ENCODE results near the gene CEP112.

DNA sequence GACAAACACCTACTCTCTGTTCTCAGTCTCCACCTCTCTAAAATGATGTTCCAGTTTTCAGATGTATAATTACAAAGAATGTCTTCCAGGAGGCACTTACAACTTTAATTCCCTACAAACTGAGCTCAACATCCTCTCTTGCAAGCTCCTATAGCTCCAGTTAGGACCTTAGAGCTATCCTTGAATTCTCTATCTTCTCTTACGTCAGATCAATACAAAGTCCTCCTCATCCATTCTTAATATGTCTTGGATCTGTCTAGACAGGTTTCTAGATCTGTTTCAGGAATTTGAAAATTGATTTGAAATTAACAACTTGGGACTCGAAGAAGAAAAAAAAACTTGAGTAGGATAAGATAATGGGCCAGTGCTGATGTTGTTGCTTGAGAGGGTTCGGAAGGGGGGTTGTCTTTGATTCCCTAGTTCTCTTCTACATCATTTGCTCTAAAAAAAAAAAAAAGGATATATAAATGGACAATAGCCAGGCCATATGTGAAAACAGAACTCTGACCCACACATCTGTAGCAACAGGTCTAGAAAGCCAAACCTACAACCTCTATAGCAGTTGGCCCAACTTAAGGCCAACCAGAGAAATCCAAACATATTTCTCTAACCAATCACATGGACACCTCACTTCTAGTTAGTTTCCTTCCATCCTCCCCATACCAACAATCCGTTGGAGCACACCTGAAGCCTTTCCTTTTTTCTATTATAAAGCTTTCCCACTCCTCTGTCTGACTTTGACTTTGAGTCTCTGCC, 38.0 kb upstream of the CEP112 start:
- no peak for TF ChIP-seq NFIC (IDR thresholded peaks at IDR 0.05; ENCODE audit: low read depth, low read length)
- no peak for TF ChIP-seq CEBPB (IDR thresholded peaks at IDR 0.05; ENCODE audit: borderline replicate concordance in 1 of 2, low read depth in 2 of 2, low read length in 2 of 2)
- no peak for TF ChIP-seq POU2F2 (IDR thresholded peaks at IDR 0.05; ENCODE audit: borderline replicate concordance, low read depth, low read length)
- TF ChIP-seq, protein P1, sequence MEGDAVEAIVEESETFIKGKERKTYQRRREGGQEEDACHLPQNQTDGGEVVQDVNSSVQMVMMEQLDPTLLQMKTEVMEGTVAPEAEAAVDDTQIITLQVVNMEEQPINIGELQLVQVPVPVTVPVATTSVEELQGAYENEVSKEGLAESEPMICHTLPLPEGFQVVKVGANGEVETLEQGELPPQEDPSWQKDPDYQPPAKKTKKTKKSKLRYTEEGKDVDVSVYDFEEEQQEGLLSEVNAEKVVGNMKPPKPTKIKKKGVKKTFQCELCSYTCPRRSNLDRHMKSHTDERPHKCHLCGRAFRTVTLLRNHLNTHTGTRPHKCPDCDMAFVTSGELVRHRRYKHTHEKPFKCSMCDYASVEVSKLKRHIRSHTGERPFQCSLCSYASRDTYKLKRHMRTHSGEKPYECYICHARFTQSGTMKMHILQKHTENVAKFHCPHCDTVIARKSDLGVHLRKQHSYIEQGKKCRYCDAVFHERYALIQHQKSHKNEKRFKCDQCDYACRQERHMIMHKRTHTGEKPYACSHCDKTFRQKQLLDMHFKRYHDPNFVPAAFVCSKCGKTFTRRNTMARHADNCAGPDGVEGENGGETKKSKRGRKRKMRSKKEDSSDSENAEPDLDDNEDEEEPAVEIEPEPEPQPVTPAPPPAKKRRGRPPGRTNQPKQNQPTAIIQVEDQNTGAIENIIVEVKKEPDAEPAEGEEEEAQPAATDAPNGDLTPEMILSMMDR (IDR thresholded peaks at IDR 0.05 in 2 of 3, conservative IDR thresholded peaks at IDR 0.05 in 1 of 3; ENCODE audit: control insufficient read depth in 2 of 3, extremely low read depth in 1 of 3, insufficient read depth in 1 of 3, low read depth in 3 of 3, low read length in 3 of 3), result no peak
- TF ChIP-seq KAT2A (conservative IDR thresholded peaks at IDR 0.05; ENCODE audit: control insufficient read depth, low read depth, low read length), result no peak
- no peak for TF ChIP-seq RFX5 (IDR thresholded peaks at IDR 0.05; ENCODE audit: low read depth, low read length)
- no peak for TF ChIP-seq EGR1 (IDR thresholded peaks at IDR 0.05; ENCODE audit: borderline replicate concordance in 1 of 2, low read depth in 2 of 2, low read length in 2 of 2)
- no peak for TF ChIP-seq EZH2 (IDR thresholded peaks at IDR 0.05; ENCODE audit: borderline replicate concordance, control insufficient read depth, low read depth, low read length)
- TF ChIP-seq, protein P2, sequence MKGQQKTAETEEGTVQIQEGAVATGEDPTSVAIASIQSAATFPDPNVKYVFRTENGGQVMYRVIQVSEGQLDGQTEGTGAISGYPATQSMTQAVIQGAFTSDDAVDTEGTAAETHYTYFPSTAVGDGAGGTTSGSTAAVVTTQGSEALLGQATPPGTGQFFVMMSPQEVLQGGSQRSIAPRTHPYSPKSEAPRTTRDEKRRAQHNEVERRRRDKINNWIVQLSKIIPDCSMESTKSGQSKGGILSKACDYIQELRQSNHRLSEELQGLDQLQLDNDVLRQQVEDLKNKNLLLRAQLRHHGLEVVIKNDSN (IDR thresholded peaks at IDR 0.05; ENCODE audit: borderline replicate concordance, extremely low read length, insufficient read depth, low read depth, low read length), result no peak
- TF ChIP-seq RCOR1 (conservative IDR thresholded peaks at IDR 0.05; ENCODE audit: low read depth, low read length), result no peak
- TF ChIP-seq, protein P3, sequence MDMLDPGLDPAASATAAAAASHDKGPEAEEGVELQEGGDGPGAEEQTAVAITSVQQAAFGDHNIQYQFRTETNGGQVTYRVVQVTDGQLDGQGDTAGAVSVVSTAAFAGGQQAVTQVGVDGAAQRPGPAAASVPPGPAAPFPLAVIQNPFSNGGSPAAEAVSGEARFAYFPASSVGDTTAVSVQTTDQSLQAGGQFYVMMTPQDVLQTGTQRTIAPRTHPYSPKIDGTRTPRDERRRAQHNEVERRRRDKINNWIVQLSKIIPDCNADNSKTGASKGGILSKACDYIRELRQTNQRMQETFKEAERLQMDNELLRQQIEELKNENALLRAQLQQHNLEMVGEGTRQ (IDR thresholded peaks at IDR 0.05; ENCODE audit: borderline replicate concordance, low read depth, low read length), result no peak
- no peak for TF ChIP-seq EED (IDR thresholded peaks at IDR 0.05; ENCODE audit: low read depth)
- TF ChIP-seq, protein P4, sequence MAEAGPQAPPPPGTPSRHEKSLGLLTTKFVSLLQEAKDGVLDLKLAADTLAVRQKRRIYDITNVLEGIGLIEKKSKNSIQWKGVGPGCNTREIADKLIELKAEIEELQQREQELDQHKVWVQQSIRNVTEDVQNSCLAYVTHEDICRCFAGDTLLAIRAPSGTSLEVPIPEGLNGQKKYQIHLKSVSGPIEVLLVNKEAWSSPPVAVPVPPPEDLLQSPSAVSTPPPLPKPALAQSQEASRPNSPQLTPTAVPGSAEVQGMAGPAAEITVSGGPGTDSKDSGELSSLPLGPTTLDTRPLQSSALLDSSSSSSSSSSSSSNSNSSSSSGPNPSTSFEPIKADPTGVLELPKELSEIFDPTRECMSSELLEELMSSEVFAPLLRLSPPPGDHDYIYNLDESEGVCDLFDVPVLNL (IDR thresholded peaks at IDR 0.05; ENCODE audit: low read depth, low read length), result no peak

All from GM12878 (cell line).